Amygdala (tissue), 56 donors: Measurements from ENCODE around the gene ZSCAN26.
"Not testable (repeated sequence)": the region's sequence is repeated elsewhere in the genome, so short reads cannot be mapped to it uniquely, and the experiment has no call there.

Source experiments
- DNase-seq, 56 donors: peaks; one replicate each; lab custom pipeline; 2025; lab: John Stamatoyannopoulos, UW

ZSCAN26 gene

GRCh38 chr6:28311139-28311823 lies 44.3 kb downstream of the ZSCAN26 start:
- peak in 1 of 56 donors; percentile 1 for DNase-seq

DNA sequence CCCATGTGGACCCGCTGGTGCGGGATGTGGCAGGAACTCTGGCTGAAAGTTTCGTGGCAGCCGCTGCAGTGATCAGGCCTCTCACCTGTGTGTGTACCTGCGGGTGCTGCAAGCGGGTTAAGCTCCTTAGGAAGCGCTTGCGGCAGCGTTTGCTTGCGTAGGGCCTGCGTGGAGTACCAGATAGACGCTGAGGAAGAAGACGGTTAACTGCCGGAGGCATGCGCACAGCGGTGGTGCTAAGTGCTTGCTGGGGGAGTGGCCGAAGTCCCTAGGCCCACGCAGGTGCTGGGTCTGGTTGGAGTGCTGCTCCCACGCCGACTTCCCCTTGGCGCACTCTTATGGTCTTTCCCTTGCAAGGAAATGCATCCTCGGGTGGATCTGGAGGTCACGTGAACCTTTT lies 46.0 kb downstream of the ZSCAN26 start:
- no peak for DNase-seq

- DNase-seq = no peak
Observed at GRCh38 chr6:28315628-28316027, 48.7 kb downstream of the ZSCAN26 start.

DNA sequence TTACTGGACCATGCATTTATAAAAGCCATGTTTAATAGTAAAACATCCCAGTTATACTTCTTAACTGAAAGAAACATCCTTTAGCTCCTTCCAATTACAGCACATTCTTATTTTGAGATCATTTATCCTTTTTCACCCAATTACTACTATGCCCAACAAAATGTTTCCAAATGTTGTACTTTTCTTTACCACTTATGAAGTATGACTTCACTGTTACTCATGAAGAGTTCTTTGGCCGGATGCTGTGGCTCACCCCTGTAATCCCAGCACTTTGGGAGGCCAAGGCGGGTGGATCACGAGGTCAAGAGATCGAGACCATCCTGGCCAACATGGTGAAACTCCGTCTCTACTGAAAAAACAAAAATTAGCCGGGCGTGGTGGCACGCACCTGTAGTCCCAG lies 50.9 kb downstream of the ZSCAN26 start:
- DNase-seq = not testable (repeated sequence)

GRCh38 chr6:28322661-28323060 lies 55.7 kb downstream of the ZSCAN26 start:
- DNase-seq = no peak

DNA sequence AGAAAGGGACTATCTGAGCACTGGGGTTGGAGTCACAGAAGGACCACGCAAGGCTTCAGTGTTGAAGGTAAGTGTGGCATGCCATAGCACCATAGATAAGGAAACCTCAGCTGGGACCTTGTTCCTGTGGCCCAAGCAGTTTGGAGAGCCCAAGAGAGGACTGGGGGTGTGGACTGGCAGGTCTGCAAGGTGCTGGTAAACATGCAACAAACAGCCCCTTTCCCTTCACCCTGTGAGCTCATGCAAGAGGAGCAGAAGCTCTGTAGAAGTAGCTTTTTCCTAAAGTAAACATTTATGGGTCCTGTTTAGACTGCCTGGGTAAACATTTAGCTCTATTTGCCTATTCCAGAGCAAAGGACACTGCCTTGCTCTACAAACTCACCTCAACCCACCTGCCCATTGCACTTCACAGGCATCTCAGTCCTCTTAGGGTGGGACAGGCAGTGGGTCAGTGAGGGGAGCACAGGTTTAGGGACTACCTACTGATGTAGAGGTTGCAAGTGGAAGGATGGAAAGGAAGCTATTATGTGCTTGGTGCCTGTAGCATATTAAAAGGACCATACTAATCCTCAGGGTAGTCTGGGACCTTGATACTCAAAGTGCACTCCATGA lies 57.0 kb downstream of the ZSCAN26 start:
- no peak for DNase-seq

DNA sequence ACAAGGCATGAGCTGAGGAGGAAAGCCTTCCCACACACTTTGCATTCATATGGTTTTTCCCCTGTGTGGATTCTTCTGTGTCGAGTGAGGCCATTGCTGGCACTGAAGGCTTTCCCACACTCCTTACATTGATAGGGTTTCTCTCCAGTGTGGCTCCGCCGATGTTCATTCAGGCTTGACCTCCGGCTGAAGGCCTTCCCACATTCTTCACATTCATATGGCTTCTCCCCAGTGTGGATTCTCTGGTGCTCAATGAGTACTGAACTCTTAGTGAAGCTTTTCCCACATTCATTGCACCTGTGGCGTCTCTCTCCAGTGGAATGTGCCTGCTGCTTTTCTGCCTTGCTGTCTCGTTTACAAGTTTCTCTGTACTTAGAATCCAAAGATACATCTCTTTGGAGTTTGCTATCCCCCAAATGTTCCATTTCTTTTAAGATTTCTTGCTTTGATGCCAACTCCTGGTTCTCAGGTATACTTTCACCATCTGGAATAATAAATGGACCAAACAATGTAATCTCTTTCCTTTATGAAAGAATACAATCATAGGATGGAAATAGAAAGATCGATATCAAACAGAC lies 59.5 kb downstream of the ZSCAN26 start:
- no peak for DNase-seq
